Muscle of arm (tissue), 12 donors: Measurements from ENCODE around the gene PCDHGB4. TPM values are rescaled to one million over a fixed set of nuclear protein-coding genes. Genes with fewer than 3 reads are reported as not detected.
"Not testable (repeated sequence)": the region's sequence is repeated elsewhere in the genome, so short reads cannot be mapped to it uniquely, and the experiment has no call there.

Experiments
- DNase-seq: peaks from one replicate; pipeline ENCODE4 v3.0.0-alpha.2; 2013
- polyA plus RNA-seq, 12 donors: library from polyadenylated mRNA; unstranded; fragments of 120-200 nt; gene quantifications; one replicate each; pipeline ENCODE4 v1.2.1, GENCODE V29; 2013; ENCODE audit not compliant: insufficient read length in 12 of 12

Gene PCDHGB4
- polyA plus RNA-seq, 12 donors: 1.9 to 3.5 (median 2.3) TPM; not detected in 1

DNA sequence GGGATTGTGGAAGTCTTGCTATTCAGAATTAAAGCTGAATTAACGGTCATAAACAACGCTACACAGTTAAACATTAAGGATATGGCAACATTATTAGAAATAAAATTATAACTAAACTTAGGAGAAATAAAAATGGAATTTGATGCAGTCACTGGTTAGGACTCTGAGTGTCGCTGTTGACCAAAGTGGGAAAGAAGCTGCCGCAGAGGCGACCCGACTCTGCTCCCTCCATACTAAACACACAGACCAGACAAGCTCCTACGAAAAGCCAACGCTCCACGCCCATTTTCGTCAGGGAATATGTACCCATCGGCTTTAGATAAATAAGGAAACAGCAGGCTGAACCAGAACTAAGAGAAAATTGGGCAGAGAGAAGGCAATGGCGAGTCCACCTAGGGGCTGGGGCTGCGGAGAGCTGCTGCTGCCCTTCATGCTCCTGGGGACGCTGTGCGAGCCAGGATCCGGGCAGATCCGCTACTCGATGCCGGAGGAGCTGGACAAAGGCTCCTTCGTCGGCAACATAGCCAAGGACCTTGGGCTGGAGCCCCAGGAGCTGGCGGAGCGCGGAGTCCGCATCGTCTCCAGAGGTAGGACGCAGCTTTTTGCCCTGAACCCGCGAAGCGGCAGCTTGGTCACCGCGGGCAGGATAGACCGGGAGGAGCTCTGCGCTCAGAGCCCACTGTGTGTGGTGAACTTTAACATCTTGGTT is 23.4 kb upstream of the PCDHGB4 start, which contains the start of gene PCDHGA5:
TSS of gene PCDHGA5 (plus strand) at position 211 of the 709 bp plus-strand sequence. CDS start at position 380, 169 bp downstream.
- no peak for DNase-seq

DNA sequence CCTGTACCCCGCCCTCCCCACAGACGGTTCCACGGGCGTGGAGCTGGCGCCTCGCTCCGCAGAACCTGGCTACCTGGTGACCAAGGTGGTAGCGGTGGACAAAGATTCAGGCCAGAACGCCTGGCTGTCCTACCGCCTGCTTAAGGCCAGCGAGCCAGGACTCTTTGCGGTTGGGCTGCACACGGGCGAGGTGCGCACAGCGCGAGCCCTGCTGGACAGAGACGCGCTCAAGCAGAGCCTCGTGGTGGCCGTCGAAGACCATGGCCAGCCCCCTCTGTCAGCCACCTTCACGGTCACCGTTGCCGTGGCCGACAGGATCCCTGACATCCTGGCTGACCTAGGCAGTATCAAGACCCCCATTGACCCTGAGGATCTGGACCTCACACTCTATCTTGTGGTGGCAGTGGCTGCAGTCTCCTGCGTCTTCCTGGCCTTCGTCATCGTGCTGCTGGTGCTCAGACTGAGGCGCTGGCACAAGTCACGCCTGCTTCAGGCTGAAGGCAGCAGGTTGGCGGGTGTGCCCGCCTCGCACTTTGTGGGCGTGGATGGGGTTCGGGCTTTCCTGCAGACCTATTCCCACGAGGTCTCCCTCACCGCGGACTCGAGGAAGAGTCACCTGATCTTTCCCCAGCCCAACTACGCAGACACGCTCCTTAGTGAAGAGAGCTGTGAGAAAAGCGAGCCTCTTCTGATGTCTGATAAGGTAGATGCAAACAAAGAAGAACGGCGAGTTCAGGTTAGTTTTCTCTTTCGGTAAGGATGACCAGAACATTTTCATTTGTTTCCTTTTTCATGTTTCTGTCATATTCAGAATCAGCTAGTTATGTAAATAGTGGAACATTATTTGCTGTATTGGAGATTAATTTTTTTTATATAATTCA is 21.2 kb upstream of the PCDHGB4 start:
- no peak for DNase-seq

DNA sequence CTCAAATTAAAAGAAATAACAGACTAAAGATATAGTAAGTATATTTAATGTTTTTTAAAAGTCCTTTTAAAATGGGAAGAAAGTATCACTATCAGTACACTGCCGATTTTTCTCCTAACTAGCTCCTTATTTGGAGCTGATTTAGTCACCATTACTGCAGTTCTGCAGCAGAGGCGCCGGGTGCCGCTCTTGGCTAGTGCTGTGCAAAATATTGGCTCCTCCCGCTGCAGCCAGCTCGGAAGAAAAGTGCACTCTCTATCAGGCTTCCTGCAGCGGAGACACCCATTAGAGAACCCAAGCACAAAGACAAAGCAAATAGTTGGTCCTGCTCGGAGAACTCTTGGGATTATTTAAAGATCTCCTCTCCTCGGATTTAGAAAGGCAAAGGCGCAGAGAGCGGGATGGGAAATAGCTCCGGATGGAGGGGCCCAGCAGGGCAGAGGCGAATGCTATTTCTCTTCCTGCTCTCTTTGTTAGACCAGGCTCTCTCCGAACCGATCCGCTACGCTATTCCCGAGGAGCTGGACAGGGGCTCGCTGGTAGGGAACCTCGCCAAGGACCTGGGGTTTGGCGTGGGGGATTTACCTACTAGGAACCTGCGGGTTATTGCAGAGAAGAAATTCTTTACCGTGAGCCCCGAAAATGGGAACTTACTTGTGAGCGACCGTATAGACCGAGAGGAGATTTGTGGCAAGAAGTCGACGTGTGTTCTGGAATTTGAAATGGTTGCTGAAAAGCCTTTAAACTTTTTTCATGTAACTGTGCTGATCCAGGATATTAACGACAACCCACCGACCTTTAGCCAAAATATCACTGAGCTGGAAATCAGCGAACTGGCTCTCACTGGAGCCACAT is 17.3 kb upstream of the PCDHGB4 start, which contains the start of gene PCDHGB3:
TSS of gene PCDHGB3 (plus strand) at position 249 of the 855 bp plus-strand sequence. CDS start at position 402, 153 bp downstream.
- DNase-seq: no peak

DNA sequence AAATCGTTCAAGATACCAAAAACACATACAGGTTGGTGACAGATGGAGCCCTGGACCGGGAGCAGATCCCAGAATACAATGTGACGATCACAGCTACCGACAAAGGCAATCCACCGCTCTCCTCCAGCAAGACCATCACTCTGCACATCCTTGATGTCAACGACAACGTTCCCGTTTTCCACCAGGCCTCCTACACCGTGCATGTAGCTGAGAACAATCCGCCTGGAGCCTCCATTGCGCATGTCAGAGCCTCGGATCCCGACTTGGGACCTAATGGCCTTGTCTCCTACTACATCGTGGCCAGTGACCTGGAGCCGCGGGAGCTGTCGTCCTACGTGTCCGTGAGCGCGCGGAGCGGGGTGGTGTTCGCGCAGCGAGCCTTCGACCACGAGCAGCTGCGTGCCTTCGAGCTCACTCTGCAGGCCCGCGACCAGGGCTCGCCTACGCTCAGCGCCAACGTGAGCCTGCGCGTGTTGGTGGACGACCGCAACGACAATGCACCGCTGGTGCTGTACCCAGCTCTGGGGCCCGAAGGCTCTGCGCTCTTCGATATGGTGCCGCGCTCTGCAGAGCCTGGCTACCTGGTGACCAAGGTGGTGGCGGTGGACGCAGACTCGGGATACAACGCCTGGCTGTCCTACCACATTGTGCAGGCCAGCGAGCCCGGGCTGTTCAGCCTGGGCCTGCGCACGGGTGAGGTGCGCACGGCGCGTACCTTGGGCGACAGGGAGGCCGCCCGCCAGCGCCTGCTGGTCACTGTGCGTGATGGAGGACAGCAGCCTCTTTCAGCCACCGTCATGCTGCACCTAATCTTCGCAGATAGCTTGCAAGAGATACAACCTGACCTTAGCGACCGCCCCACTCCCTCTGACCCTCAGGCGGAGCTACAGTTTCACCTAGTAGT is 15.7 kb upstream of the PCDHGB4 start:
- no peak for DNase-seq

DNA sequence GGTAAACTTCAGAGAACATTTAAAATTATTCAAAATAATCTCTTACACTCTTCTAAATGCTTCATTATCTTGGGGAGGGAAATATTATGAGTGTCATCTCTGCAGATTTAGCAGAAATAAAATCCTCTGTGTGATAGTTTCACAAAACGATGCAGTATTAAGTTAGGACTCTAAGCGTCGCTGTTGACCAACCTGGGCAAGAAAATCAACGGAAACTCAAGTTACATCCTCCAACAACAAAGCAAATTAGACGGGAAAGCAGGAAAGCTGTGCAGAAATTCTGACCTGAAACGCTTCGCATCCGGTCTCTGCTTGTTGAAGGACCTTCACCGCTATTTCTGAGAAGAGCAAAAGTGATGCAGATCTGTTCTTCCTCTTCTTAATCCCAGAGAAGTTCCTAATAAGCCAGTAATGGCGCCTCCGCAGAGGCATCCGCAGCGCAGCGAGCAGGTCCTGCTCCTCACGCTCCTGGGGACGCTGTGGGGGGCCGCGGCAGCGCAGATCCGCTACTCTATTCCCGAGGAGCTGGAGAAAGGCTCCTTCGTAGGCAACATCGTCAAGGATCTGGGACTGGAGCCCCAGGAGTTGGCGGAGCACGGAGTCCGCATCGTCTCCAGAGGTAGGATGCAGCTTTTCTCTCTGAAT is 13.7 kb upstream of the PCDHGB4 start, which contains the start of gene PCDHGA6:
TSS of gene PCDHGA6 (plus strand) at position 219 of the 645 bp plus-strand sequence. CDS start at position 412, 193 bp downstream.
- no peak for DNase-seq

DNA sequence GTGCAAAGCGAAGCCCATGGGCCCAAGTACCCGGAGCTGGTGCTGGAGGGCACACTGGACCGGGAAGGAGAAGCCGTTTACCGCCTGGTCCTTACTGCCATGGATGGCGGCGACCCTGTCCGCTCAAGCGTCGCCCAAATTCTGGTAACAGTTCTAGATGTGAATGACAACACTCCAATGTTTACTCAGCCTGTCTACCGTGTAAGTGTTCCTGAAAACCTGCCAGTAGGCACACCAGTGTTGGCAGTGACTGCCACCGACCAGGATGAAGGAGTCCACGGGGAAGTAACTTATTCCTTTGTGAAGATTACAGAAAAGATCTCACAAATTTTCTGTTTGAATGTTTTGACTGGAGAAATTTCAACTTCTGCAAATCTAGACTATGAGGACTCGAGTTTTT is 12.9 kb upstream of the PCDHGB4 start:
- DNase-seq: no peak

DNA sequence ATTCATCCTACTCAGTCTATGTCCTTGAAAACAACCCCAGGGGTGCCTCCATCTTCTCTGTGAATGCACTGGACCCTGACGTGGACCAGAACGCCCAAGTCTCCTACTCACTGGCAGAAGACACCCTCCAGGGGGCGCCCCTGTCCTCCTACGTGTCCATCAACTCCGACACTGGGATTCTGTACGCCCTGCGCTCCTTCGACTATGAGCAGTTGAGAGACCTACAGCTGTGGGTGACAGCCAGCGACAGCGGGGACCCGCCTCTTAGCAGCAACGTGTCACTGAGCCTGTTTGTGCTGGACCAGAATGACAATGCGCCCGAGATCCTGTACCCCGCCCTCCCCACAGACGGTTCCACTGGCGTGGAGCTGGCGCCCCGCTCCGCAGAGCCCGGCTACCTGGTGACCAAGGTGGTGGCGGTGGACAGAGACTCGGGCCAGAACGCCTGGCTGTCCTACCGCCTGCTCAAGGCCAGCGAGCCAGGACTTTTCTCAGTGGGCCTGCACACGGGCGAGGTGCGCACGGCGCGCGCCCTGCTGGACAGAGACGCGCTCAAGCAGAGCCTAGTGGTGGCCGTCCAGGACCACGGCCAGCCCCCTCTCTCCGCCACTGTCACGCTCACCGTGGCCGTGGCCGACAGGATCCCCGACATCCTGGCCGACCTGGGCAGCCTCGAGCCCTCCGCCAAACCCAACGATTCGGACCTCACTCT is 11.9 kb upstream of the PCDHGB4 start:
- DNase-seq: not testable (repeated sequence)

DNA sequence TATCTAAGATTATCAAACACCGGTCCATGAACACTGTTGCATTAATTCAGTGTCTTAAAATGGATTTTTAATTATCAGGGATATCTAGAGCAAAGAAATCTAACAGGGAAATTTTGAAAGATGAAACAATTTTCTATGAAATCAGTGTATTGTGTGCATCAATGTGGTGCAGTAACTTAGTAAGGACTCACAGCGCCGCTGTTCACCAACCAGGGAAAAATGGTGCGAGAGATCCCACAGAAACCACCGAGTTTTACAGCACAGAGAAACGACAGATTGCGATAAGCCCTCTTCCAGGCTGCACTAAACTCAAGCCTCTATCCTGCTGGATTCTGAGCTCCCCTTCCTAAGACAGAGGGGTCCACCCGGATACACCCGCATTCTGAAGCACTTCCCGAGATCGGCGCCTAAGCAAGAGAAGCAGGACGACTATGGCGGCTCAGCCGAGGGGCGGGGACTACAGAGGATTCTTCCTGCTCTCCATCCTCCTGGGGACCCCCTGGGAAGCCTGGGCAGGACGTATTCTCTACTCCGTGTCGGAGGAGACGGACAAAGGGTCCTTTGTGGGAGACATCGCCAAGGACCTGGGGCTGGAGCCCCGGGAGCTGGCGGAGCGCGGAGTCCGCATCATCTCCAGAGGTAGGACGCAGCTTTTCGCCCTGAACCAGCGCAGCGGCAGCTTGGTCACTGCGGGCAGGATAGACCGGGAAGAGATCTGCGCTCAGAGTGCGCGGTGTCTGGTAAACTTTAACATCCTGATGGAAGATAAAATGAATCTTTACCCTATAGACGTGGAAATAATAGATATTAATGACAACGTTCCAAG is 4.8 kb upstream of the PCDHGB4 start, which contains the start of gene PCDHGA7:
TSS of gene PCDHGA7 (plus strand) at position 274 of the 826 bp plus-strand sequence. CDS start at position 432, 158 bp downstream.
- no peak for DNase-seq

DNA sequence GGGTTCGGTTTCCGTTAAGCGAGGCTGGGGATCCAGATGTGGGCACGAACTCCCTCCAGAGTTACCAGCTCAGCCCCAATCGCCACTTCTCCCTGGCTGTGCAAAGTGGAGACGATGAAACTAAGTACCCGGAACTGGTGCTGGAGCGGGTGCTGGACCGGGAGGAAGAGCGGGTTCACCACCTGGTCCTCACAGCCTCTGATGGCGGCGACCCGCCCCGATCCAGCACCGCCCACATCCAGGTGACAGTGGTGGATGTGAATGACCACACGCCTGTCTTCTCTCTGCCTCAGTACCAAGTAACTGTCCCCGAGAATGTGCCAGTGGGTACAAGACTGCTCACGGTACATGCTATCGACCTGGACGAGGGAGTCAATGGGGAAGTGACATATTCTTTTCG is 4.2 kb upstream of the PCDHGB4 start:
- no peak for DNase-seq

DNA sequence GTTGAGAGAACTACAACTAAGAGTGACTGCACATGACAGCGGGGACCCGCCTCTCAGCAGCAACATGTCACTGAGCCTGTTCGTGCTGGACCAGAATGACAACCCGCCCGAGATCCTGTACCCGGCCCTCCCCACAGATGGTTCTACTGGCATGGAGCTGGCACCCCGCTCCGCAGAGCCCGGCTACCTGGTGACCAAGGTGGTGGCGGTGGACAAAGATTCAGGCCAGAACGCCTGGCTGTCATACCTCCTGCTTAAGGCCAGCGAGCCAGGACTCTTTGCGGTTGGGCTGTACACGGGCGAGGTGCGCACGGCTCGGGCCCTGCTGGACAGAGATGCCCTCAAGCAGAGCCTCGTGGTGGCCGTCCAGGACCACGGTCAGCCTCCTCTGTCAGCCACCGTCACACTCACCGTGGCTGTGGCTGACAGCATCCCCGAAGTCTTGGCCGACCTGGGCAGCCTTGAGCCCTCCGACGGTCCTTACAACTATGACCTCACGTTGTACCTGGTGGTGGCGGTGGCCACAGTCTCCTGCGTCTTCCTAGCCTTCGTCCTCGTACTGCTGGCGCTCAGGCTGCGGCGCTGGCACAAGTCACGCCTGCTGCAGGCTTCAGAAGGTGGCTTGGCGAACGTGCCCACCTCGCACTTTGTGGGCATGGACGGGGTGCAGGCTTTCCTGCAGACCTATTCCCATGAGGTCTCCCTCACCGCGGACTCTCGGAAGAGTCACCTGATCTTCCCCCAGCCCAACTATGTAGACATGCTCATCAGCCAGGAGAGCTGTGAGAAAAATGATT is 2.8 kb upstream of the PCDHGB4 start:
- no peak for DNase-seq

DNA sequence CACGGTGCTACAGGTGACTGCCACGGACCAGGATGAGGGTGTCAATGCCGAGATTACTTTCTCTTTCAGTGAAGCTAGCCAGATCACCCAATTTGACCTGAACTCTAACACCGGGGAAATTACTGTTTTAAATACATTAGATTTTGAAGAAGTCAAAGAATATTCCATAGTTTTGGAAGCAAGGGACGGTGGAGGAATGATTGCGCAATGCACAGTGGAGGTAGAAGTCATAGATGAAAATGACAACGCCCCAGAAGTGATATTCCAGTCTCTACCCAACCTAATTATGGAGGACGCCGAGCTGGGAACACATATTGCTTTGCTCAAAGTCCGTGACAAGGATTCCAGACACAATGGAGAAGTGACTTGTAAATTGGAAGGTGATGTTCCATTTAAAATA is 1.2 kb downstream of the PCDHGB4 start:
- DNase-seq: no peak

DNA sequence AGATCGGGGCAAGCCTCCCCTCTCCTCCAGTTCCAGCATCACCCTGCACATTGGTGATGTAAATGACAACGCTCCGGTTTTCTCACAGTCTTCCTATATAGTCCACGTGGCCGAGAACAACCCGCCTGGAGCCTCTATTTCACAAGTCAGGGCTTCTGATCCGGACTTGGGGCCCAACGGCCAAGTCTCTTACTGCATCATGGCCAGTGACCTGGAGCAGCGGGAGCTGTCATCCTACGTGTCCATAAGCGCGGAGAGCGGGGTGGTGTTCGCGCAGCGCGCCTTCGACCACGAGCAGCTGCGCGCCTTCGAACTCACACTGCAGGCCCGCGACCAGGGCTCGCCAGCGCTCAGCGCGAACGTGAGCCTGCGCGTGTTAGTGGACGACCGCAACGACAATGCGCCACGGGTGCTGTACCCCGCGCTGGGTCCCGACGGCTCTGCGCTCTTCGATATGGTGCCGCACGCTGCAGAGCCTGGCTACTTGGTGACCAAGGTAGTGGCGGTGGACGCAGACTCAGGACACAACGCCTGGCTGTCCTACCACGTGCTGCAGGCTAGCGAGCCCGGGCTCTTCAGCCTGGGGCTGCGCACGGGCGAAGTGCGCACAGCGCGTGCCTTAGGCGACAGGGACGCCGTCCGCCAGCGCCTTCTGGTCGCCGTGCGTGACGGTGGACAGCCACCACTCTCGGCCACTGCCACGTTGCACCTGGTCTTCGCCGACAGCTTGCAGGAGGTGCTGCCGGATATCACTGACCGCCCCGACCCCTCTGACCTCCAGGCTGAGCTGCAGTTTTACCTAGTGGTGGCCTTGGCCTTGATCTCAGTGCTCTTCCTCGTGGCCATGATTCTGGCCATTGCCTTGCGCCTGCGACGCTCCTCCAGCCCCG is 1.9 kb downstream of the PCDHGB4 start:
- no peak for DNase-seq

DNA sequence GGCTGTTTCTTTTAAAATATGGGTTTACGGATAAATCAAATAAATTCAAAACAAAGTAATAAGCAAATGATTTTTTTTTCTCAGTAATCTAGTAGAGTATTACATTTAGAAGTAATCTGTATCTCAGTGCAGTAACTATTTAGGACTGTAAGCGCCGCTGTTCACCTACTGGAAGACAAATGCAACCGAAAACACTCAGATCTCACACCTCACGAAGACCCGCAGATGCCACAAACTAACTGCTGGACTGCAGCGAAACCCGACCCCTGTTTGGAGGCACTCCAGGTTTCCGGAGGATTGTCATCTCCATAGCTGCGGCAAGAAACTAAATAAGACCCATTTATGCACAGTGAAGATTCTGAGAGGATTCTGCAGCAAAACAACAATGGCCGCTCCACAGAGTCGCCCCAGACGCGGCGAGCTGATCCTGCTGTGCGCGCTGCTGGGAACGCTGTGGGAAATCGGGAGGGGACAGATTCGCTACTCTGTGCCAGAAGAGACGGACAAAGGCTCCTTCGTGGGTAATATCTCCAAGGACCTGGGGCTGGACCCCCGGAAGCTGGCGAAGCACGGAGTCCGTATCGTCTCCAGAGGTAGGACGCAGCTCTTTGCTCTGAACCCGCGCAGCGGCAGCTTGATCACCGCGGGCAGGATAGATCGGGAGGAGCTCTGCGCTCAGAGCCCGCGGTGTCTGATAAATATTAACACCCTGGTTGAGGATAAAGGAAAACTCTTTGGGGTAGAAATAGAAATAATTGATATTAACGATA is 5.1 kb downstream of the PCDHGB4 start, which contains the start of gene PCDHGA8:
TSS of gene PCDHGA8 (plus strand) at position 205 of the 770 bp plus-strand sequence. CDS start at position 386, 181 bp downstream.
- DNase-seq: no peak

DNA sequence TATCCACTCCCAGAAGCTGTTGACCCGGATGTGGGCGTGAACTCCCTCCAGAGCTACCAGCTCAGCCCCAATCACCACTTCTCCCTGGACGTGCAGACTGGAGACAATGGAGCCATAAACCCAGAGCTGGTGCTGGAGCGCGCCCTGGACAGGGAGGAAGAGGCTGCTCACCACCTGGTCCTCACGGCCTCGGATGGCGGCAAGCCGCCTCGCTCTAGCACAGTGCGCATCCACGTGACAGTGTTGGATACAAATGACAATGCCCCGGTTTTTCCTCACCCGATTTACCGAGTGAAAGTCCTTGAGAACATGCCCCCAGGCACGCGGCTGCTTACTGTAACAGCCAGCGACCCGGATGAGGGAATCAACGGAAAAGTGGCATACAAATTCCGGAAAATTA is 5.8 kb downstream of the PCDHGB4 start:
- DNase-seq: no peak
